Measurements from ENCODE around the gene RFX4.

The RFX4 gene

DNA sequence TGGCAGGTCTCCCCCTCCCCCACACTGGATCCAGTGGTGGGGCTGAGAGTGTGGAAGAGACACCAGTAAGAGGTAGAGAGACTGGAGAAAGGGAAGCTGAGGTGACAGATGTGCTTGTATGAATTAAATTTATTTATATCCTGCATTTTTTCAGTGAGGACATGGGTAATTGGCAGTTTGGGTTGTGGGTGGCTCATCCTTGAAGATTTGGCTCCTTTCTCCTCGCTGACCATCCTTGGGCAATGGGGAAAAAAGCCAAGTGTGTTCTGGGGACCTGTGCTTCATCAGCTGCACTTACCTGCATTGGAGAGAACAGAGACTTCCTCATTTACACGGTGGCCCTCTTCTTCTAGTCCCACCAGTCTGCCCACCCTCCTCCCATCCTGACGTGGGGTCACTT is 86.4 kb downstream of the RFX4 start:
- H3K27ac ChIP-seq: no peak overlapping the region
- TF ChIP-seq ZFX (IDR thresholded peaks at IDR 0.05): no peak
- TF ChIP-seq, protein P1, sequence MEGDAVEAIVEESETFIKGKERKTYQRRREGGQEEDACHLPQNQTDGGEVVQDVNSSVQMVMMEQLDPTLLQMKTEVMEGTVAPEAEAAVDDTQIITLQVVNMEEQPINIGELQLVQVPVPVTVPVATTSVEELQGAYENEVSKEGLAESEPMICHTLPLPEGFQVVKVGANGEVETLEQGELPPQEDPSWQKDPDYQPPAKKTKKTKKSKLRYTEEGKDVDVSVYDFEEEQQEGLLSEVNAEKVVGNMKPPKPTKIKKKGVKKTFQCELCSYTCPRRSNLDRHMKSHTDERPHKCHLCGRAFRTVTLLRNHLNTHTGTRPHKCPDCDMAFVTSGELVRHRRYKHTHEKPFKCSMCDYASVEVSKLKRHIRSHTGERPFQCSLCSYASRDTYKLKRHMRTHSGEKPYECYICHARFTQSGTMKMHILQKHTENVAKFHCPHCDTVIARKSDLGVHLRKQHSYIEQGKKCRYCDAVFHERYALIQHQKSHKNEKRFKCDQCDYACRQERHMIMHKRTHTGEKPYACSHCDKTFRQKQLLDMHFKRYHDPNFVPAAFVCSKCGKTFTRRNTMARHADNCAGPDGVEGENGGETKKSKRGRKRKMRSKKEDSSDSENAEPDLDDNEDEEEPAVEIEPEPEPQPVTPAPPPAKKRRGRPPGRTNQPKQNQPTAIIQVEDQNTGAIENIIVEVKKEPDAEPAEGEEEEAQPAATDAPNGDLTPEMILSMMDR (conservative IDR thresholded peaks at IDR 0.05): no peak

DNA sequence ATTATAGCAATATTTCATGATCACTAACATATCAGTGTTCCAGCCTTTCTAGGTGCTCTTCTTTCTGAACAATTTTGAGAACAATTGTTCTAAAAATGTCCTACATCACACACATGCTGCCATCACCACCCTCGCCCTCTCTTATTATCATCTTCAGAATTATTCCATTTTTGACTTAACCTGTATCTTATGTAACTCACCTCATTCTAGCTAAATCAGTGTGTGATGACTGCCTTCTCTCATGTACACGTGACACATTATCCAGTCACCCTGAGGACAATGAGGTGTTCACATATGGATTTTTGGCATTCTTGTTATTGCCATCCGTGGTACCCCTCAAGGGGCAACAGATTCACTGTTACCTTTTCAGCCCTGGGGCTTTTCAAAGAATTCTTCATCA is 87.3 kb downstream of the RFX4 start:
- TF ChIP-seq, protein P1 (conservative IDR thresholded peaks at IDR 0.05): no peak
- no peak for TF ChIP-seq ZFX (IDR thresholded peaks at IDR 0.05)
- no peak overlapping the region for H3K27ac ChIP-seq

DNA sequence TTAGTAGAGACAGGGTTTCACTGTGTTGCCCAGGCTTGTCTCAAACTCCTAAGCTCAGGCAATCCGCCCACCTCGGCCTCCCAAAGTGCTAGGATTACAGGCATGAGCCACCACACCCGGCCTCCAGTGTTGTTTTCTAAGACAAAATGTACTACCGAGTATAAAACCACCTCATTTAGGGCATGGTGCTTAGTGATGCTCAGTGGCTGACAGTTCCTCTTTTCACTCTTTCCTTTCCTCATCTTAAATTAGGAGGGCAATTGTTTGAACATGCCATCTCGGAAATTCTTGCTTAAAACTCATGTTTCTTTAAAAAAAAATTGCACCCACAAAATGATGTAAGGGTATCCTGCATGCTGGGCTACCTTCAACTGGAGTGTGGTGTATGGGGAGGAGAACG is 89.0 kb downstream of the RFX4 start:
- no peak overlapping the region for H3K27ac ChIP-seq
- no peak for TF ChIP-seq ZFX (IDR thresholded peaks at IDR 0.05)
- TF ChIP-seq, protein P1 (conservative IDR thresholded peaks at IDR 0.05): no peak

DNA sequence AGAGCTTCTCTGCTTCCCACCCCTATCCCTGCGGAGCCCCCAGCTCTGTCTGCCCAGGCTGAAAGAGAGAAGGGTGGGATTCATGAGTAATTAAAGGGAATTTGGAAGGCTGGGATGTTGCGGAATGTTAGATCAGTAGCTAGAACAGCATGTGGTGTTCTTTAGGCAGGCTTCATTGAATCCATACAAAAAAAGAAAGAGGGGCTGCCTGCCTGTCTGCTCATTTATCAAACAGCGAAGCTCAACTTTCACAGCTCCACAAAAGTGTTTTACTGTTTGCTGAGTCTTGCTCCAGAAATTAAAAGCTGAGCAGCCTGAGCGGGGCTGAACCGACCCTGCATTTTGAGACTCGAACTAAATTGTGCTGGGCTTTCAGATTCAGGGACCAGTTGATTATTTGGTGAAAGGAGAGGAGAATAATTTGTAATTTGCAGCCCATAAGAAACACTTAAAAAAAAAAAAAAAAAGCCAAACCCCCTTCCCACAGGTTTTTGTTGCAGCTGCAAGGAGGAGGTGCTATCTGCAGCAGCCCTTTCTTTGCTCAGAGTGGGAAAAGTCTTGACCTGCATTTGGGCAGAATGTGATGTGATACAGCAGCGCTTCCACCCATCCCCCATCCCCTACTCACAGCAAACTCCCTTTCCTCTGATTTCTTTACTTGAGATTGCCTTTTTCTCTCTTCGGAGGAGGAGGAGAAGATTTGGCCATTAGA is 89.7 kb downstream of the RFX4 start:
- TF ChIP-seq, protein P1 (conservative IDR thresholded peaks at IDR 0.05): no peak
- TF ChIP-seq ZFX (IDR thresholded peaks at IDR 0.05): no peak
- H3K27ac ChIP-seq: no peak overlapping the region

DNA sequence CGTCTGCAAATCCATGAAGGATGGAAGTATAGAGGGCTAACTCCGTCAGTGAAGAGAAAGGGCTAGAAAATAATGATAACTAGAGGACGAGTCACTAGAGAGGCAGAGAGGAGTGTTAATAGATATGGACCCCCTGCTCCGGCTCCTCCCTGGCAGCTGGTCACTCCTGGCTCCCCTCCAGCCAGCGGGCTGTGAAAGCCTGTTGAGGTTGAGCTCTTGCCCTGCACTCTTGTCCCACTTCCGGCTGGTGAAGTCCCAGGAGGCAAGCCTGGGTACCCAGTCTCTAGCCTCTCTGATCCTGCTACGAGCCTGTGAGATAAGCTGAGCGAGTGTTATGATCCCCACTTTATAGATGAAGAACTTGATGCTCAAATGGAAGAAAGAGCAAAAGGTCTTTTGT is 90.3 kb downstream of the RFX4 start:
- no peak overlapping the region for H3K27ac ChIP-seq
- TF ChIP-seq ZFX (IDR thresholded peaks at IDR 0.05): no peak
- TF ChIP-seq, protein P1 (conservative IDR thresholded peaks at IDR 0.05): no peak

DNA sequence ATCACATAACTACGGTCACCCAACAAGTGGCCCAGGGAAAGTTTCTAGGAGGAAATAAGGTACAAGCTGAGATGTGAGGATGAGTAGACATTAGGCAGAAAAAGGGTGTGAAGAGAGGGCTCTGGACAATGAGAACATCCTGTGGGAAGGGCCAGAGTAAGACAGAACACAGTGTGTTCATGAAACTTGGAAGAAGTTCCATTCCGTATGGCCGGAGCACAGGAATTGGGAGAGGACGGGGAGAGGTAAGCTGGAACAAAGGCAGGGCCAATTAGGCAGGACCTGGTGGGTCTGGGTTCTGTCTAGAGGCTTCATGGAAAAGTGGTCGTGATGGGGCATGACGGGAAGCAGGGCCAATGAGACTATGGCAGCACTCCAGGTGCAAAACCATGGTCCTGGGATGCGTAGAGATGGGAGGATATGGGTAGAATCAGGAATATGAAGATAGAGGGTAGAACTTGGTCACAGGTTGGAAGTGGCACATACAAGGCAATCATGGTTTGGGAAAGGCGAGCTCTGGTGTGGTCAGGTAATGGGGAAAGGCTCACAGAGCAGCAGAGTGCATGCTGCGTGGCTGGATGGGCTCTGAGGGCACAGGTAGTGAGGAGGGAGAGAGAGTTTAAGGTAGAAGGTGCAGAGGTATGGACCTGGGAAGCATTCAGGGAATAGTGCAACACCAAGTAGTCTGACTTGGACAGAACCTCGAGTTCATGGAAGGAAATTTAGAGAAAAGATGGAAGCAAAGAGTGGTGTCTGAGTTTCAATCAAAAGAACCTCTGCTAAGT is 93.0 kb downstream of the RFX4 start:
- H3K27ac ChIP-seq: no peak overlapping the region
- TF ChIP-seq ZFX (IDR thresholded peaks at IDR 0.05): no peak
- TF ChIP-seq, protein P1 (conservative IDR thresholded peaks at IDR 0.05): no peak

DNA sequence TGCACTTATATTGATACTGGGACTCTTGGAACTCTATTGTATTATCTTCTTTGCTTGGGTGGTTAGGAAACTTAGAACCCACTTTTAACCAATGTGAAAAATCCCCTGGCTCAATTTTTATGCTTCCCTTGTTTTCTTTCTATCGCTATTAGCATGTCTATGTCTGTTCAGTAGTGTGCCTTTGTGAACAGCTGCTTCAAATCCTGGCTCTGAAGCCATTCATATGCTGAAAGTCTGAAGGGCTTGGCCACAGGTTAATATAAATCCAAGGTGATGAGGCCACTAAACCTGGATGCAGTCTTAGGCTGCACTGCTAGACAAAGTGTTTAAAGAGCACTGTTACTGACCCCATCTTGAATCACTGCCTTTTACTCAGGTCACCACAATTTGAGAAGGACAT is 96.8 kb downstream of the RFX4 start:
- TF ChIP-seq, protein P1 (conservative IDR thresholded peaks at IDR 0.05): no peak
- TF ChIP-seq ZFX (IDR thresholded peaks at IDR 0.05): no peak

More for the DNA sequence above, 96.8 kb downstream of the RFX4 start:
- no peak overlapping the region for H3K27ac ChIP-seq

Data from C4-2B (cell line).